Measurements from ENCODE around the gene SKOR2. TPM values are rescaled to one million over a fixed set of nuclear protein-coding genes. Genes with fewer than 3 reads are reported as not detected.
"Not testable (repeated sequence)": the region's sequence is repeated elsewhere in the genome, so short reads cannot be mapped to it uniquely, and the experiment has no call there.

Gene SKOR2
- total and polyA plus RNA-seq, 2 experiments from 2014 or later: 0.10 to 0.42 TPM

DNA sequence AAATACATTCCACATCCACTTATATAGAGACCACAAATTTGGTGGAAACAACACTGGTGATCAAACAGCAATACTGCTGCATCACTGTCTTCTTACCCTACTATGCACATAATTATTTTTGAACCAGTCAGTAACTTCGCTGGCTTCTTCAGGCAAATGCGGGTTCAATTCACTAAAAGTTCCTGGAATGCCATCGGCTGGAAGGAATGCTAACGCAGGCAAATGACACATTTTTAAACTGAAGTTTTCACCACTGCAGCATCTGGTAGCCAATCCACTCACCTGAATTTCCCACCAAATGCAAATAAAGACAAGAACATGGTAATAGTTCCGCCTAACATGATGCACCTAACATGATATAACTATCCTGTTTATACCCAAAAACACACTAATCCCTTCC, 91.2 kb downstream of the SKOR2 start:
- peaks cover 11% of the 10 kb centered on the region for H4K20me1 ChIP-seq (replicated peaks; ENCODE audit: insufficient read depth)
- peak; percentile 67 for DNase-seq (ENCODE audit: low spot score)
- Mint-ChIP-seq H3K27me3 (ENCODE audit: insufficient read depth, low read depth, poor library complexity) (no peaks in the 10 kb centered on the region), H3K27ac (no peak overlapping the region; the same call in 1 of the 2 replicates), H3K36me3 (ENCODE audit: low read depth) (peaks cover 4% of the 10 kb centered on the region; the same call in 1 of the 3 replicates), H3K9me3 (no peaks in the 10 kb centered on the region), H3K4me1 (peaks cover 10% of the 10 kb centered on the region), H3K4me3 (no peak overlapping the region)
- no peaks in the 10 kb centered on the region for H3K9me2 ChIP-seq (ENCODE audit: insufficient read depth)
- peak overlapping the region; percentile 34; the same call in 1 of the 2 replicates for H3K27ac ChIP-seq (ENCODE audit: low read depth)
- peaks cover 2% of the 10 kb centered on the region; the same call in 1 of the 2 replicates for H3K36me3 ChIP-seq (ENCODE audit: insufficient read depth)
- no peaks in the 10 kb centered on the region for H3K27me3 ChIP-seq (ENCODE audit: insufficient read depth)
- no peak overlapping the region for H3K4me3 ChIP-seq
- H2AFZ ChIP-seq: no peak overlapping the region
- H3F3A ChIP-seq (replicated peaks; ENCODE audit: low read depth): no peaks in the 10 kb centered on the region
- TF ChIP-seq CREB1 (CRISPR knock-in tag; IDR thresholded peaks at IDR 0.05; ENCODE audit: low read depth) (no peak), NANOG (IDR thresholded peaks at IDR 0.05; ENCODE audit: borderline replicate concordance) (no peak), EZH2phosphoT487 (IDR thresholded peaks at IDR 0.05; ENCODE audit: unreplicated experiment) (no peak), POLR2AphosphoS5 (IDR thresholded peaks at IDR 0.05; ENCODE audit: low read depth) (no peak)
- TF ChIP-seq, protein P1, sequence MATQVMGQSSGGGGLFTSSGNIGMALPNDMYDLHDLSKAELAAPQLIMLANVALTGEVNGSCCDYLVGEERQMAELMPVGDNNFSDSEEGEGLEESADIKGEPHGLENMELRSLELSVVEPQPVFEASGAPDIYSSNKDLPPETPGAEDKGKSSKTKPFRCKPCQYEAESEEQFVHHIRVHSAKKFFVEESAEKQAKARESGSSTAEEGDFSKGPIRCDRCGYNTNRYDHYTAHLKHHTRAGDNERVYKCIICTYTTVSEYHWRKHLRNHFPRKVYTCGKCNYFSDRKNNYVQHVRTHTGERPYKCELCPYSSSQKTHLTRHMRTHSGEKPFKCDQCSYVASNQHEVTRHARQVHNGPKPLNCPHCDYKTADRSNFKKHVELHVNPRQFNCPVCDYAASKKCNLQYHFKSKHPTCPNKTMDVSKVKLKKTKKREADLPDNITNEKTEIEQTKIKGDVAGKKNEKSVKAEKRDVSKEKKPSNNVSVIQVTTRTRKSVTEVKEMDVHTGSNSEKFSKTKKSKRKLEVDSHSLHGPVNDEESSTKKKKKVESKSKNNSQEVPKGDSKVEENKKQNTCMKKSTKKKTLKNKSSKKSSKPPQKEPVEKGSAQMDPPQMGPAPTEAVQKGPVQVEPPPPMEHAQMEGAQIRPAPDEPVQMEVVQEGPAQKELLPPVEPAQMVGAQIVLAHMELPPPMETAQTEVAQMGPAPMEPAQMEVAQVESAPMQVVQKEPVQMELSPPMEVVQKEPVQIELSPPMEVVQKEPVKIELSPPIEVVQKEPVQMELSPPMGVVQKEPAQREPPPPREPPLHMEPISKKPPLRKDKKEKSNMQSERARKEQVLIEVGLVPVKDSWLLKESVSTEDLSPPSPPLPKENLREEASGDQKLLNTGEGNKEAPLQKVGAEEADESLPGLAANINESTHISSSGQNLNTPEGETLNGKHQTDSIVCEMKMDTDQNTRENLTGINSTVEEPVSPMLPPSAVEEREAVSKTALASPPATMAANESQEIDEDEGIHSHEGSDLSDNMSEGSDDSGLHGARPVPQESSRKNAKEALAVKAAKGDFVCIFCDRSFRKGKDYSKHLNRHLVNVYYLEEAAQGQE (IDR thresholded peaks at IDR 0.05; ENCODE audit: unreplicated experiment): no peak
- TF ChIP-seq, protein P2, sequence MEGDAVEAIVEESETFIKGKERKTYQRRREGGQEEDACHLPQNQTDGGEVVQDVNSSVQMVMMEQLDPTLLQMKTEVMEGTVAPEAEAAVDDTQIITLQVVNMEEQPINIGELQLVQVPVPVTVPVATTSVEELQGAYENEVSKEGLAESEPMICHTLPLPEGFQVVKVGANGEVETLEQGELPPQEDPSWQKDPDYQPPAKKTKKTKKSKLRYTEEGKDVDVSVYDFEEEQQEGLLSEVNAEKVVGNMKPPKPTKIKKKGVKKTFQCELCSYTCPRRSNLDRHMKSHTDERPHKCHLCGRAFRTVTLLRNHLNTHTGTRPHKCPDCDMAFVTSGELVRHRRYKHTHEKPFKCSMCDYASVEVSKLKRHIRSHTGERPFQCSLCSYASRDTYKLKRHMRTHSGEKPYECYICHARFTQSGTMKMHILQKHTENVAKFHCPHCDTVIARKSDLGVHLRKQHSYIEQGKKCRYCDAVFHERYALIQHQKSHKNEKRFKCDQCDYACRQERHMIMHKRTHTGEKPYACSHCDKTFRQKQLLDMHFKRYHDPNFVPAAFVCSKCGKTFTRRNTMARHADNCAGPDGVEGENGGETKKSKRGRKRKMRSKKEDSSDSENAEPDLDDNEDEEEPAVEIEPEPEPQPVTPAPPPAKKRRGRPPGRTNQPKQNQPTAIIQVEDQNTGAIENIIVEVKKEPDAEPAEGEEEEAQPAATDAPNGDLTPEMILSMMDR (conservative IDR thresholded peaks at IDR 0.05; ENCODE audit: low read depth in 2 of 2): no peak
- 0 out of 2 replicates have a peak overlapping the region, but pooled peaks have one; percentile 0 for H3K4me2 ChIP-seq
- H3K4me1 ChIP-seq (ENCODE audit: insufficient read depth): peaks cover 11% of the 10 kb centered on the region
- peaks cover 74% of the 10 kb centered on the region for H3K79me2 ChIP-seq (replicated peaks; ENCODE audit: insufficient read depth)
- ATAC-seq: no peak

DNA sequence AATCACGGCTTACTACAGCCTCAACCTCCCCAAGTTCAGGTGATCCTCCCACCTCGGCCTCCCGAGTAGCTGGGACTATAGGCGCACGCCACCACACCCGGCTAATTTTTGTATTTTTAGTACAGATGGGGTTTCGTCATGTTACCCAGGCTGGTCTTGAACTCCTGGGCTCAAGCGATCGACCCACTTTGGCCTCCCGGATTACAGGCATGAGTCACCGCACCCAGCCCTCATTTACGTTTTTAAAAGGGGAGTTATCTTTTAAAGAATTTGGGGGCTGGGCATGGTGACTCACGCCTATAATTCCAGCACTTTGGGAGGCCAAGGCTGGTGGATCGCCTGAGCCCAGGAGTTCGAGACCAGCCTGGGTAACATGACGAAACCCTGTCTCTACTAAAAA, 93.1 kb downstream of the SKOR2 start:
- H3K27ac ChIP-seq (ENCODE audit: low read depth); H3K9me2 ChIP-seq (ENCODE audit: insufficient read depth); H2AFZ ChIP-seq; H3K4me3 ChIP-seq; H3K27me3 ChIP-seq (ENCODE audit: insufficient read depth); H3K36me3 ChIP-seq (ENCODE audit: insufficient read depth); ATAC-seq; H3K9me3 Mint-ChIP-seq; H3K27me3 Mint-ChIP-seq (ENCODE audit: insufficient read depth, low read depth, poor library complexity); H3K4me2 ChIP-seq; H3F3A ChIP-seq (replicated peaks; ENCODE audit: low read depth); H3K27ac Mint-ChIP-seq; H3K4me3 Mint-ChIP-seq; H3K36me3 Mint-ChIP-seq (ENCODE audit: low read depth): not testable (repeated sequence)
- DNase-seq (ENCODE audit: low spot score): peak; percentile 34
- Histone ChIP-seq H3K4me1 (ENCODE audit: insufficient read depth) (peaks cover 11% of the 10 kb centered on the region), H4K20me1 (replicated peaks; ENCODE audit: insufficient read depth) (peaks cover 11% of the 10 kb centered on the region; the same call in 1 of the 2 replicates), H3K79me2 (replicated peaks; ENCODE audit: insufficient read depth) (peaks cover 59% of the 10 kb centered on the region)
- peaks cover 10% of the 10 kb centered on the region for H3K4me1 Mint-ChIP-seq

Small RNAs within 50 kb of the gene (small RNA-seq; reads per million reads assigned to genes)
- gene RNU6-1131P (ENCODE audit: low replicate concordance): not detected

Other genes starting within 250 kb of the SKOR2 start
- gene ELOA2, start 216.0 kb downstream of the SKOR2 start, total RNA-seq (2014; rRNA removed; shearing (Covaris generic)): not detected in 2 replicates
- 0.17 TPM in 1 of 2 replicates, not detected in the other for gene ELOA2, start 216.0 kb downstream of the SKOR2 start, polyA plus RNA-seq (2016; fragmentation: Nextera tagmentation; extraction: Ambion mirVana)
- 26.8 and 32.2 TPM in 2 replicates for gene HDHD2, start 101.2 kb downstream of the SKOR2 start, total RNA-seq (2014; rRNA removed; shearing (Covaris generic))
- gene HDHD2, start 101.2 kb downstream of the SKOR2 start, polyA plus RNA-seq (2016; fragmentation: Nextera tagmentation; extraction: Ambion mirVana): 17.3 and 25.9 TPM in 2 replicates
- 10.6 and 12.2 TPM in 2 replicates for gene IER3IP1, start 75.3 kb downstream of the SKOR2 start, total RNA-seq (2014; rRNA removed; shearing (Covaris generic))
- 24.0 TPM in 2 replicates for gene IER3IP1, start 75.3 kb downstream of the SKOR2 start, polyA plus RNA-seq (2016; fragmentation: Nextera tagmentation; extraction: Ambion mirVana)